Measurements from ENCODE around the gene SLC25A39. TPM values are rescaled to one million over a fixed set of nuclear protein-coding genes. Genes with fewer than 3 reads are reported as not detected.

Gene SLC25A39
- total and polyA plus RNA-seq, 9 of the 15 experiments (the other 6 are each of a cell fraction or from before 2014, with no cell fraction given) = 4.8 to 267 (median 140) TPM

GRCh38 chr17:44344939-44345453 is 20.4 kb upstream of the SLC25A39 start, which contains the start of gene GRN (continued):
- TF ChIP-seq ARID3A (IDR thresholded peaks at IDR 0.05; ENCODE audit: borderline replicate concordance, low read depth, low read length) (no peak), PHB (CRISPR knock-in tag; IDR thresholded peaks at IDR 0.05) (no peak), ZKSCAN8 (CRISPR knock-in tag; IDR thresholded peaks at IDR 0.05) (no peak), CBX2 (IDR thresholded peaks at IDR 0.05; ENCODE audit: insufficient read depth, low read length, poor library complexity, severe bottlenecking) (no peak), IRF2 (CRISPR knock-in tag; IDR thresholded peaks at IDR 0.05) (no peak), ETS2 (tag; IDR thresholded peaks at IDR 0.05; ENCODE audit: borderline replicate concordance, poor library complexity, severe bottlenecking) (no peak), ZNF780A (CRISPR knock-in tag; IDR thresholded peaks at IDR 0.05) (no peak), KAT7 (CRISPR knock-in tag; IDR thresholded peaks at IDR 0.05; ENCODE audit: borderline replicate concordance) (no peak), ZBTB33 (CRISPR knock-in tag; IDR thresholded peaks at IDR 0.05) (0 out of 2 replicates have a peak, but pooled peaks have one; percentile 34), ZHX1 (conservative IDR thresholded peaks at IDR 0.05; ENCODE audit: low read length) (no peak), ARNT (IDR thresholded peaks at IDR 0.05) (peak; percentile 42 to 43; a peak in 1 of 4 replicates), SIRT6 (IDR thresholded peaks at IDR 0.05; ENCODE audit: low read depth, low read length) (no peak), ZNF766 (CRISPR knock-in tag; conservative IDR thresholded peaks at IDR 0.05) (peak; percentile 69; the same call in 1 of the 2 replicates), ZFP30 (CRISPR knock-in tag; IDR thresholded peaks at IDR 0.05; ENCODE audit: borderline replicate concordance) (no peak), CBX5 (IDR thresholded peaks at IDR 0.05; ENCODE audit: borderline replicate concordance, low read depth) (no peak), TAF1 (IDR thresholded peaks at IDR 0.05; ENCODE audit: control insufficient read depth, extremely low read depth, insufficient read depth, low read length, severe bottlenecking) (peak; percentile 41), CREB1 (IDR thresholded peaks at IDR 0.05) (no peak), CREB1 (CRISPR knock-in tag; IDR thresholded peaks at IDR 0.05) (no peak; the same call in 1 of the 2 replicates), NEUROD1 (IDR thresholded peaks at IDR 0.05; ENCODE audit: borderline replicate concordance, low read depth, low read length, partially characterized antibody) (peak; percentile 69), SAFB2 (IDR thresholded peaks at IDR 0.05; ENCODE audit: borderline replicate concordance, low read depth, low read length, severe bottlenecking) (no peak)
